Activated naive CD4-positive, alpha-beta T cell treated with anti-CD3 and anti-CD28 coated beads, Interleukin-2, amount 50 U/mL, for 24 hours (primary cell): Measurements from ENCODE around the gene MCUR1.

Experiments
- H3K27ac Mint-ChIP-seq: one replicate; pipeline ENCODE4 v1.8.0; 2021; ENCODE audit warnings: mild to moderate bottlenecking, mixed read lengths
- H3K27me3 Mint-ChIP-seq: one replicate; pipeline ENCODE4 v1.8.0; 2021; ENCODE audit warnings: mixed read lengths
- H3K36me3 Mint-ChIP-seq: one replicate; pipeline ENCODE4 v1.8.0; 2021; ENCODE audit warnings: mixed read lengths
- H3K4me1 Mint-ChIP-seq: one replicate; pipeline ENCODE4 v1.8.0; 2021; ENCODE audit warnings: mixed read lengths
- H3K4me3 Mint-ChIP-seq: one replicate; pipeline ENCODE4 v1.8.0; 2021; ENCODE audit warnings: mild to moderate bottlenecking, mixed read lengths
- H3K9me3 Mint-ChIP-seq: one replicate; pipeline ENCODE4 v1.8.0; 2021; ENCODE audit warnings: mixed read lengths

MCUR1 gene

DNA sequence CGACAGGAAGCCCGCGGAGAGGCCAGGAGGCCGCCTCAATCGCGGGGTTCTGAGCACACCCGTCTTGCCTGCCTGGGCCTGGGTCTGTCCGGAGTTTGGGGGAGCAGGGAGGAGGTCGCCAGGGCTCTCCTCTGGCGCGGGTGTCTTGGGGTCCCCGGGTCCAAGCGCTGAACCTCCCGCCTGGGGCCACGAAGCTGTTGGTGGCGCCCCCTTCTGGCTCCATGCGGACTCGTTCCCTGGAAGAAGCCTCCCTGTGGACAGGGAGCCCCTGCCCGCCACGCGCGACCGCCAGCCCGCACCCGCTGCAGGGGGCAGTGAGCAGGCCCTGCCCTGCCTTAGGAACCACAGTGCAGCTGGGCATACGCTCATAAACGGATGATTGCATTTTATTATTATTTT lies 44.7 kb downstream of the MCUR1 start:
- H3K27ac Mint-ChIP-seq: no peak overlapping the region
- H3K27me3 Mint-ChIP-seq: no peaks in the 10 kb centered on the region
- no peak overlapping the region for H3K4me3 Mint-ChIP-seq
- H3K36me3 Mint-ChIP-seq: no peaks in the 10 kb centered on the region
- no peaks in the 10 kb centered on the region for H3K9me3 Mint-ChIP-seq
- peaks cover 21% of the 10 kb centered on the region for H3K4me1 Mint-ChIP-seq

DNA sequence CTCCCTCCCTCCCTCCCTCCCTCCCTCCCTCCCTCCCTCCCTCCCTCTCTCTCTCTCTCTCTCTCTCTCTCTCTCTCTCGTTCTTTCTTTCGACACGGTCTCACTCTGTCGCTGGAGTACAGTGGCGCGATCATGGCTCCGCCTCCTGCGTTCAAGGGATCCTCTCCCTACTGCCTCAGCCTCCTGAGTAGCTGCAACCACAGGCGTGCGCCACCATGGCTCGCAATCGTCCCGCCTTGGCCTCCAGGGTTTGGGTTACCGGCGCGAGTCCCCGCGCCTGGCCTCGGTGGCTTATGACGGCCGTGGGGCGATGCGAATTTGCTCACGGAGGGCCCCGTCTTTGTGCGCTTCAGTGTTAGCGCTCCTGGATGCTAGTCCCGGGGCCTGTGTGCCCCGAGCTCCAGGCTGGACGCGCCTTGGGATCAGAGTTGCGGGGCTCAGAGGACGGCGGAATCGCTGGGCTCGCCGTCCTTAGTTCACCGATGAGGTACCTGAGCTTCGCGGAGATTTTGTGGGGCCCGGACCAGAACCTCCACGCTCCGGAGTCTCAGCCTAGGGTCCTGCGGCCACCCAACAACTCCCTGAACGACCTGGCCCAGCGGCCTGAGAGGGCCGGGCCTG lies 45.2 kb downstream of the MCUR1 start:
- Mint-ChIP-seq H3K27me3 (no peaks in the 10 kb centered on the region), H3K4me3 (no peak overlapping the region), H3K27ac (no peak overlapping the region), H3K36me3 (no peaks in the 10 kb centered on the region), H3K9me3 (no peaks in the 10 kb centered on the region), H3K4me1 (peaks cover 21% of the 10 kb centered on the region)

DNA sequence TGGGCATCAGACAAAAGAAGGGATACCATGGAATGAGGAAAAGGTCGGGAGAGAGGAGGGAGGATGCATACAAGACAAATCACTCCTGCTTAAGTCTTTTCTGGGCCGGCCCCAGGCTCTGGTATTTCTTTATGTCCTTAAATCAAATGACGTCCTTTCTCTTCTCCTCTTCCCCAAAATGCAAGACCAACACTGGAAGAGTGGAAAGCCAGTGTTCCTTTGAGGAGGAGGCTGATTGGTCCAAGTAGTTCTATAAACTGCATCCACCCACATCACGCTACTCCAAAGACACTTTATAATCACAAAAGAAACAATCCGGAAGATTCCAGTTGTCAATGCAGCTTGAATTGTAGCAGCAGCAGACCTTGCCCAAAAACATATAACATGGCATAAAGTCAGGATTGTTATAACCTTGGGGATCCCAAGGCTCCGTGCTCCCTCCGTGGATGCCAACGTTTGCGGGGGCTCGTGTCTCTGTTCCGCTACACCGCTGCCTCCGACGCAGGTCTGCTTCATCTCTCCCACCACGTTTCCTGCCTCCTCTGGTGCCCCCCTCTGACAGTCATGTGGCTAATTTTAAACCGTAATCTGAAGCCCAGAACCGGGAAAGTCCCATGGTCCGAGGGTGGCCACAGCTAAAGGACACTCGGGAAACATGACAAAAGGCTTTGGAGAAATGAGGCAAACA lies 47.1 kb downstream of the MCUR1 start:
- peak overlapping the region; percentile 77 for H3K4me3 Mint-ChIP-seq
- H3K9me3 Mint-ChIP-seq: no peaks in the 10 kb centered on the region
- H3K27ac Mint-ChIP-seq: peak overlapping the region; percentile 14
- peaks cover 40% of the 10 kb centered on the region for H3K4me1 Mint-ChIP-seq
- no peaks in the 10 kb centered on the region for H3K36me3 Mint-ChIP-seq
- no peaks in the 10 kb centered on the region for H3K27me3 Mint-ChIP-seq

DNA sequence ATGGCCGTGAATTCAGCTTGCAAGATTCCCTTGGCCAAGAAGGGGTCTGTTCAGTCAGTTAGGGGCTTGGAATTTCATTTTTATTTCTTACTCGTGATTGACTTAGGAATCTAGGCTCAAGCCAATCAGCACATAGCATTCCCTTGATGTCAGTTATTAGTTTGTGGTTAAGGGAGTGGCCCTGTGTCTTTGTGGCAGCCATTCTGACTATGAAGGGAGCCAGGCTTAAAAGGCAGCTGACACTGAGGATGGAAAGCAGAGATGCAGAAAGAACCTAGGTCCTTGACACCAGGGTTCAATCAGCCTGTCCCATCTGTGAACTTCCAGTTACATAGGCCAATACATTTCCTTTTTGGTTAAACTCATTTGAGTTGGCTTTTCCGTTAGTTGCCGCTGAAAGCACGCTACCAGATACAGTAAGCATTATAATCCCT lies 48.1 kb downstream of the MCUR1 start:
- no peak overlapping the region for H3K4me3 Mint-ChIP-seq
- no peaks in the 10 kb centered on the region for H3K36me3 Mint-ChIP-seq
- H3K4me1 Mint-ChIP-seq: peaks cover 47% of the 10 kb centered on the region
- no peaks in the 10 kb centered on the region for H3K27me3 Mint-ChIP-seq
- no peaks in the 10 kb centered on the region for H3K9me3 Mint-ChIP-seq
- no peak overlapping the region for H3K27ac Mint-ChIP-seq

DNA sequence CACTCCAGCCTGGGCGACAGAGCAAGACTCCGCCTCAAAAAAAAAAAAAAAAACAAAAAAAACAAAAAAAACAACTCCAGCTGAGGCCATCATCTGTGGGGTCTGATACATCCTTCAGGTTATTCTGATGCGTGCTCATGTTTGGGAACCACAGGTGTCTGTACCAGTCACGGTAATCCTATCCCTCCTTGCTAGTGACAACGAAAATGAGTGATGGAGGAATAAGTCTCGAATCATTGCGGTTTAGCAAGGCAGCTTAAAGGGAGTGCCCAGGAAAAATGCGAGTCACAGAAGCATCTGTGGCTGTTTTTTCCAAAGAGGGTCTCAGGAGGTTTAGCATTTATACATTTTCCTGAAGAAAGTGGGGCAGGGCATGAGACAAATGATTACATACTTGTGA lies 48.8 kb downstream of the MCUR1 start:
- Mint-ChIP-seq H3K27me3 (no peaks in the 10 kb centered on the region), H3K36me3 (no peaks in the 10 kb centered on the region), H3K4me1 (peaks cover 47% of the 10 kb centered on the region), H3K9me3 (no peaks in the 10 kb centered on the region), H3K27ac (no peak overlapping the region), H3K4me3 (no peak overlapping the region)

DNA sequence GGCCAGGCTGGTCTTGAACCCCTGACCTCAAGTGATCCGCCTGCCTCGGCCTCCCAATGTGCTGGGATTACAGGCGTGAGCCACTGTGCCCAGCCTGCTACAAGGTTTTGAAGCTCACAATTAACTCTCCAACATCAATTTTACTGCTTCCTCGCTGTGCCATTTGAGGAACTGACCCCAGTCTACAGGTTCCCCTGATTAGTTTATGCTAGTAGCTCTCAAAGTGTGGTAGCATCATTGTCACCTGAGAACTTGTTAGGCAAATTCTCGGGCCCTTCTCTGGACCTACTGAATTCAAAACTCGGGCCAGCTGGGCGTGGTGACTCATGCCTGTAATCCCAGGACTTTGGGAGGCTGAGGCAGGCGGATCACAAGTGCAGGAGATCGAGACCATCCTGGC lies 49.4 kb downstream of the MCUR1 start:
- no peaks in the 10 kb centered on the region for H3K36me3 Mint-ChIP-seq
- H3K9me3 Mint-ChIP-seq: no peaks in the 10 kb centered on the region
- H3K27me3 Mint-ChIP-seq: no peaks in the 10 kb centered on the region
- H3K4me3 Mint-ChIP-seq: no peak overlapping the region
- H3K4me1 Mint-ChIP-seq: peaks cover 47% of the 10 kb centered on the region
- H3K27ac Mint-ChIP-seq: no peak overlapping the region

DNA sequence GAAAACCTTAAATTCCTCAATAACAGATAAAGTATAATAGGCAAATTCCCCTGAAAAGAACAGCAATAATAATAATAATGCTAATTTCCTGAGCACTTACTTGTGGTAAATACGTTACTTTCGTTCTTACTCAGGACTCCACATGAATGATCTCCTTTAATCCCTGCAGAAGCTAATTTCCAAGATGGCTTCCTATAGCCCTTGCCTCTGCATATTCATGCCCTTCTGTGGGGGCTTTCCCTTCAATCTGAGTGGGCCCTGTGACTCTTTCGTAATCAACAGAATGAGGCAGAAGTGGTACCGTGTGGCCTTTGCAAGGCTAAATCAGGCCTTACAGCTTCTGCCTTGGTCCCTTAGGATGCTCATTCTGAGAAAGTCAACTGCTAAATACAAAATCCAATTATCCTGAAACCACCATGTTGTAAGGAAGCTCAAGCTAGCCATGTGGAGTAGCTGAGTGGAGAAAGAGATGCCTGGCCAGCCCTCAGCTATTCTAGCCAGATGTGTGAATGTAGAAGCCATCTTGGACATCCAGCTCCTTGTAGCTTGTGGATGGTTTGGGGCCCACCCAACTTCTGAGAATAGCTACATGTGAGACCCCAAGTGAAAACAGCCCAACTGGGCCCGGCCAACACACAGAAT lies 50.5 kb downstream of the MCUR1 start:
- H3K27me3 Mint-ChIP-seq: no peaks in the 10 kb centered on the region
- peaks cover 47% of the 10 kb centered on the region for H3K4me1 Mint-ChIP-seq
- no peaks in the 10 kb centered on the region for H3K9me3 Mint-ChIP-seq
- no peaks in the 10 kb centered on the region for H3K36me3 Mint-ChIP-seq
- no peak overlapping the region for H3K27ac Mint-ChIP-seq
- no peak overlapping the region for H3K4me3 Mint-ChIP-seq

DNA sequence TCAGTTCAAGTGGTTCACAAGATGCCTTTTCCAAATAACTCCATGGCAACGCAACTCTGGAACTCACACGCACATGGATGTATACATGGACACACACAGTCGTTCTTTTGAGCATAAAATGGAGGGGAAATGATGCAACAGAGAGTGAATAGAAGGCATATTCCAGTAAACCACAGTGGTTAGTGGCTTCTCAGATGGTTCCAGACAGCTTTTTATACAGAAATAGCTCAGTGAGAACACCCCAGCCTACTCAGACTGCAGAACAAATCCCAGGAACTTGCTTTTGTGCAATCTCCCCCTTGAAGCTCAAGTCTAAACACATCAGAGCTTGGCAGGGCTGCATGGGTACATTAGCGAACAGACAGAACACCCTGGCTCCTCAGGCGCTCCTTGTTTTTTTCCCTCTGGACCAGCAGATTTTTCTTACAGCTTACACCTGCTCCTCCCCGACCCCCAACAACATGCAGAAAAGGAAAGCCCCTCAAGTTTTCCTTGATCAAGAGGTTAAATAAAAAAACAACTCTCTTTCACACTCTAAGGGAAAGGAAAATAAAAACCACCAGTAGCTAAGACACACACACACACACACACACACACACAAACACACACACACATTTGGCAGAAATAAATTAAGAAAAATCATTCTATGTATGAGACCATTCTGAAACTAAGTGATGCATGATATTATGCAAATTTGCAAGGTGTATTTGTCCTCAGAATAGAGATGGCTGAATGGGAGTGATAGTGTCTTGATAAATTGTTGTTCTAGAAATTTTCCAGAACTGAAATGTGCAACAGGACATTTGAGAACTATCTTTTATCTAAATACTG lies 51.5 kb downstream of the MCUR1 start:
- Mint-ChIP-seq H3K4me3 (peak overlapping the region; percentile 69), H3K27me3 (no peaks in the 10 kb centered on the region), H3K4me1 (peaks cover 47% of the 10 kb centered on the region), H3K9me3 (no peaks in the 10 kb centered on the region), H3K27ac (peak overlapping the region; percentile 80), H3K36me3 (no peaks in the 10 kb centered on the region)

DNA sequence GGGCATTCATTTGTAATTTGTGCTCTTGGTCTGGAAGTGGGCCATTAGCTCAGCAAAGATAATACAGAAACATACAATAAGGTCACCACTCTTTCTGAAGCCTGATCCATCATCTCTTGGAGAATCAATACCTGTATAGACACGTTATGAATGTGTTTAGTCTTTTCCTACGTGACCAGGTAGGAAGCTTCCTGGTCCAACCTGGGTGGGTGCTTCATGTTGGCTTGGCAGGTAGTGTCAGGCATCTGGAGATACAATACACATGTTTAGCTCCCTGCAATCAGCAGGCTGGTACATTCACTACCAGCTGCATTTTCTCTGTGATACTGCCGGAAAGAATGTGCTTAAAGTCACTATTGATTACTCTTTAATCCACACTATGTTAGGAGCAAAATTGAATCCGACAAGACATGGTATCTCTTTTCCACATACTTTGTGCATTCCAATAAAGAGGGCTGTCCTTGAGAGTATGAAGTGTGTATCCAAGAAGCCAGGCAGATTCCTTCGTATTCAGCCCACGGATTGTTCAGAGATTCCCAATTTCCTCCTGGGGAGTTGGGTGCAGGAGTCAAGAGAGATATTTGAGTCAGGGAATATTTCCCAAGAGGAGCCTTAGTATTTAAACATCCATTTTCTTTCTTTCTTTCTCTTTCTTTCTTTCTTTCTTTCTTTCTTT lies 52.9 kb downstream of the MCUR1 start:
- Mint-ChIP-seq H3K27ac (peak overlapping the region; percentile 68), H3K27me3 (no peaks in the 10 kb centered on the region), H3K4me1 (peaks cover 36% of the 10 kb centered on the region), H3K4me3 (no peak overlapping the region), H3K9me3 (no peaks in the 10 kb centered on the region), H3K36me3 (no peaks in the 10 kb centered on the region)

DNA sequence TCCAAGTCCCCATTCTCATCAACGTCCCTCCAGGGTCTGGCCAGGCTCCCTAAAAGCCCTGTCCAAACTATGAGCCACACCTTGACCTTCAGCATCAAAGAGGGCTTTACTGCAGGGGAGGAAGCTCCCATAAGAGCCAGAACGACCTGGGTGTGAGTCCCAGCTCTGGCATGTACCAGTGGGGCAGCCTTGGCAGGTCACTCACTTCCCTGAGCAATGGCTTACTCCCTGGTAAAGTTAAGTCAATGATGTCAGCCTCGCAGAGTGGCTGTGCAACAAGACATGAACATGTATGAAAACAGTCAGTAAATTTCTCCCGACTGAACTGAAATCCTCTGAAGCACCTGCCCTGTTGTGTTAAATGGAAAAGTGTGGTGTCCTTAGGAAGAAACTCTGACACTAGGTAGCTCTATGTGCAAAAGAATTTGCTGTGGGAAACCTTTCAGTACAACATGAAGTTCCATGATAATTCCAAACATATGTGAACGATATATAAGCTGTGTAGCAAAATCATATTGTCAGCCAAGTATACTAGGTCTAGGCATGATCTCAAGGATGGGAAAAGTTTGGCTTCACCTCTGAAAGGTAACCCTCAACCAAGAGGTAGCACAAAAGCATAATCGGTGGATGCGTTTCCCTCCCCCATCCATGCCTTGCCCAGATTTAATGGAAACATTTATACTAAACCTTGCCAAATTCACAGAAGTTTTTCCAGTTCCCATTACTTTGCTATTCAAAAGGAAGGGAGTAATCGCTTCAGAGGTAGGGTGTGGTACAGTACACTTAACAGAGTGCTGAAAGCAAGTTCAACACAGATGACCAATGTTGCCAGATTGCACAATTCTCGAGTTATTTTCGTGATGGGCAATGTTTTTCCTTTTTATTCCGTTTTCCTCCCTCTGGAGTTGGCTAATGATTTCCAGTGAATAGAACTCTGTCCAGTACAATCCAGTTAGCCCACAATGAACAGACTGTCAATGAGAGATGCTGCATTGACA lies 53.8 kb downstream of the MCUR1 start:
- H3K4me1 Mint-ChIP-seq: peaks cover 27% of the 10 kb centered on the region
- H3K27ac Mint-ChIP-seq: peak overlapping the region; percentile 68

DNA sequence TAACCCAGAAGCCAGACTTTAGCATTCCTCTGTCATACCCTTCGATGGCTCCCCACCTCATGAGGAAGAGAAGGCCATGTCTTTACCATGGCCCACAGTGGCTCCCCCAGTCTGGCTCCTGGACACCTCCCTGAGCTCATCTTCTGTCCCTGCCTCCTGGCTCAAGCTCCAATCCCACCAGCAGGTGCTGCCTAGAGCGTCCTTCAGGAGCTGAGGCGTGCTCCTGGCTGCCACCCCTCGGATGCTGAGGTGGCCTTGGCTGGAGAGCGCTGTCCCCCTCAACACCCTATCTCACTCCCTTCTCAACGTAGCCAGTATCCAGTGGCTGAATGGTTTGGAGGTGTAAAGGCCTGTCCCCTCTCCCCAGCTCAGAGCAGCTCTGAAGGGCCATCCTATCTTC lies 55.3 kb downstream of the MCUR1 start:
- H3K27me3 Mint-ChIP-seq: no peaks in the 10 kb centered on the region
- no peaks in the 10 kb centered on the region for H3K9me3 Mint-ChIP-seq
- H3K36me3 Mint-ChIP-seq: no peaks in the 10 kb centered on the region
- H3K4me3 Mint-ChIP-seq: no peak overlapping the region
- H3K27ac Mint-ChIP-seq: peak overlapping the region; percentile 13
- H3K4me1 Mint-ChIP-seq: peaks cover 25% of the 10 kb centered on the region

More for the DNA sequence above, 53.8 kb downstream of the MCUR1 start:
- Mint-ChIP-seq H3K36me3 (no peaks in the 10 kb centered on the region), H3K4me3 (no peak overlapping the region), H3K27me3 (no peaks in the 10 kb centered on the region), H3K9me3 (no peaks in the 10 kb centered on the region)

DNA sequence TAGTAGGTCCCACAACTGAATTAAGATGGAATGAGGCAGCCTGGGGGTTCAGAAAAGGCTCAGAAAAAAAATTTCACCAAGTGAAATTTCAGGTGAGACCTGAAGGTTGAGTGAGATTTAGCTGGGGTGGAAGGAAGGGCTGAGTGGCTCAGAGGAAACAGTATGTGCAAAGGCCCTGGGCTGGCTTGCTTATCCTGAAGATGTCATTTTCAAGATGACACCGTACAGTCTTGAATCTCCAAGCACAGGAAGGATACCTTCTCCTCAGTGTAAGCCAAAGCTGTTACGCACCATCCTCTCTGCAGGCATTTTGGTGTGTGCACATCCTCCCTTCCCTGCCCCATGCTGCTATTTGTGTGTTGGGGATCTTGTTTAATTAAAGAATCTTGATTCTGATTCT lies 59.7 kb downstream of the MCUR1 start:
- Mint-ChIP-seq H3K27ac (no peak overlapping the region), H3K4me1 (no peaks in the 10 kb centered on the region), H3K4me3 (no peak overlapping the region), H3K9me3 (no peaks in the 10 kb centered on the region), H3K36me3 (no peaks in the 10 kb centered on the region), H3K27me3 (no peaks in the 10 kb centered on the region)

DNA sequence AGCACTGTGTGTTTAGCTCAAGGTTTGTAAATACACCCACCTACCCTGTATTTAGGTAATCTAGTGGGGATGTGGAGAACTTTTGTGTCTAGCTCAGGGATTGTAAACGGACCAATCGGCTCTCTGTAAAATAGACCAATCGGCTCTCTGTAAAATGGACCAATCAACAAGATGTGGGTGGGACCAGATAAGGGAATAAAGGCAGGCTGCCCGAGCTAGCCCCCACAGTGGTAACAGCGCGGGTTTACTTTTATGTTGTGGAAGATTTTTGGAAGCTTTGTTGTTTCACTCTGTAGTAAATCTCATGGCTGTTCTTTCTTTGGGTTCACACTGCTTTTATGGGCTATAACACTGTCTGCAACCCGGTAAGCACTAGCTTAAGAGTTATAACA lies 70.6 kb downstream of the MCUR1 start:
- no peak overlapping the region for H3K27ac Mint-ChIP-seq
- no peaks in the 10 kb centered on the region for H3K36me3 Mint-ChIP-seq
- H3K9me3 Mint-ChIP-seq: no peaks in the 10 kb centered on the region
- H3K4me3 Mint-ChIP-seq: no peak overlapping the region
- H3K4me1 Mint-ChIP-seq: peaks cover 3% of the 10 kb centered on the region
- no peaks in the 10 kb centered on the region for H3K27me3 Mint-ChIP-seq

DNA sequence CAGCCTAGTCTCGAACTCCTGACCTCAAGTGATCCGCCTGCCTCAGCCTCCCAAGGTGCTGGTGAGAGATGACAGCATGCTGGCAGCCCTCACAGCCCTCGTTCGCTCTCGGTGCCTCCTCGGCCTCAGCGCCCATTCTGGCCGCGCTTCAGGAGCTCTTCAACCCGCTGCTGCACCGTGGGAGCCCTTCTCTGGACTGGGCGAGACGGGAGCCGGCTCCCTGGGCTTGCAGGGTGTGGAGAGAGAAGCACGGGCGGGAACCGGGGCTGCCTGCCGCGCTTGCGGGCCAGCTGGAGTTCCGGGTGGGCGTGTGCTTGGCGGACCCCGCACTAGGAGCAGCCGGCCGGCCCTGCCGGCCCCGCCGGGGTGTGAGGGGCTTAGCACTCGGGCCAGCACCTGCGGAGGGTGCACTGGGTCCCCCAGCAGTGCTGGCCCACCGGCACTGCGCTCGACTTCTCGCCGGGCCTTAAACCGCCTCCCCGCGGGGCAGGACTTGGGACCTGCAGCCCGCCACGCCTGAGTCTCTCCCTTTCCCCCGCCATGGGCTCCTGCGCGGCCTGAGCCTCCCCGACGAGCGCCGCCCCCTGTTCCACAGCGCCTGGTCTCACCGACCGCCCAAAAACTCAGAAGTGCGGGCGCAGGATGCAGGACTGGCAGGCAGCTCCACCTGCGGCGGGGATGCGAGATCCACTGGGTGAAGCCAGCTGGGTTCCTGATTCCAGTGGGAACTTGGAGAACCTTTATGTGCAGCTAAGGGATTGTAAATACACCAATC lies 71.2 kb downstream of the MCUR1 start:
- Mint-ChIP-seq H3K9me3 (no peaks in the 10 kb centered on the region), H3K27me3 (no peaks in the 10 kb centered on the region), H3K27ac (no peak overlapping the region), H3K36me3 (no peaks in the 10 kb centered on the region), H3K4me3 (no peak overlapping the region), H3K4me1 (peaks cover 3% of the 10 kb centered on the region)
